ENCODE results near the gene WDR74.
A peak's percentile ranks its signal among the peaks of the same experiment; 100 is the strongest.

WDR74 gene

GRCh38 chr11:62788991-62789390 lies 50.4 kb downstream of the WDR74 start:
- WGBS, 2 experiments (ENCODE audit: insufficient coverage in 2 of 2), result 84 to 90% methylated on average over 3 to 5 of the region's 5 CpGs
- Histone ChIP-seq H3K4me1 (ENCODE audit: control insufficient read depth, insufficient read depth, low read length, poor library complexity, severe bottlenecking) (peaks cover 22% of the 10 kb centered on the region), H3K27ac (ENCODE audit: low read depth, low read length, severe bottlenecking) (no peak overlapping the region), H3K4me3 (ENCODE audit: extremely low read depth, insufficient read depth, low read length, poor library complexity, severe bottlenecking) (no peak overlapping the region), H3K9me3 (ENCODE audit: control insufficient read depth, low read length) (no peaks in the 10 kb centered on the region), H3K36me3 (ENCODE audit: control insufficient read depth, insufficient read depth, low read length) (peaks cover 57% of the 10 kb centered on the region)

- Histone ChIP-seq H3K4me3 (ENCODE audit: extremely low read depth, insufficient read depth, low read length, poor library complexity, severe bottlenecking) (peak within 1 kb of the TSS; percentile 90), H3K9me3 (ENCODE audit: control insufficient read depth, low read length) (no peaks in the 10 kb centered on the region), H3K4me1 (ENCODE audit: control insufficient read depth, insufficient read depth, low read length, poor library complexity, severe bottlenecking) (peaks cover 16% of the 10 kb centered on the region), H3K27ac (ENCODE audit: low read depth, low read length, severe bottlenecking) (peak within 1 kb of the TSS; percentile 86), H3K36me3 (ENCODE audit: control insufficient read depth, insufficient read depth, low read length) (peaks cover 53% of the 10 kb centered on the region)
- WGBS, 2 experiments (ENCODE audit: insufficient coverage in 2 of 2), result 1% methylated on average over 74 to 82 of the region's 88 CpGs
These were observed 52.2 kb downstream of the WDR74 start, which contains the start of gene TMEM179B for GRCh38 chr11:62787005-62787759. Gene TMEM179B, plus strand, starts transcription at chr11:62787402. Its CDS starts 30 bp downstream, at chr11:62787432.

GRCh38 chr11:62786318-62787004 lies 52.9 kb downstream of the WDR74 start:
- peaks cover 12% of the 10 kb centered on the region for H3K4me1 ChIP-seq (ENCODE audit: control insufficient read depth, insufficient read depth, low read length, poor library complexity, severe bottlenecking)
- H3K36me3 ChIP-seq (ENCODE audit: control insufficient read depth, insufficient read depth, low read length), result peaks cover 58% of the 10 kb centered on the region
- peak overlapping the region; percentile 90 for H3K4me3 ChIP-seq (ENCODE audit: extremely low read depth, insufficient read depth, low read length, poor library complexity, severe bottlenecking)
- peak overlapping the region; percentile 86 for H3K27ac ChIP-seq (ENCODE audit: low read depth, low read length, severe bottlenecking)
- no peaks in the 10 kb centered on the region for H3K9me3 ChIP-seq (ENCODE audit: control insufficient read depth, low read length)
- 5% methylated on average over 48 to 50 of the region's 51 CpGs for WGBS, 2 experiments (ENCODE audit: insufficient coverage in 2 of 2)
